Stimulated activated CD8-positive, alpha-beta memory T cell treated with anti-CD3 and anti-CD28 coated beads, Interleukin-7, amount 100 ng/mL, for 4 hours (primary cell): ENCODE data around the gene CHKA.

ENCODE experiments used
- DNase-seq, 2 donors: peaks; one replicate each; pipeline ENCODE4 v3.0.0-alpha.2; 2020; ENCODE audit warnings: low read depth in 2 of 2

The CHKA gene

GRCh38 chr11:68014157-68014946 is 106.8 kb downstream of the CHKA start:
- DNase-seq = no peak

- no peak for DNase-seq
Observed at GRCh38 chr11:68013611-68014156, 107.5 kb downstream of the CHKA start.

- DNase-seq = no peak
Observed at GRCh38 chr11:68012843-68013610, 108.2 kb downstream of the CHKA start.

- no peak for DNase-seq
Observed at GRCh38 chr11:68012044-68012842, 108.9 kb downstream of the CHKA start.

GRCh38 chr11:68011051-68011943 is 109.9 kb downstream of the CHKA start:
- no peak for DNase-seq

GRCh38 chr11:68010090-68011041 is 110.8 kb downstream of the CHKA start, which contains the start of gene ALDH3B1:
Gene ALDH3B1, plus strand, starts transcription at chr11:68010327. Its CDS starts 4,971 bp downstream, at chr11:68015298.
- DNase-seq = no peak

- DNase-seq = no peak
Observed at GRCh38 chr11:68009391-68010089, 111.6 kb downstream of the CHKA start.

GRCh38 chr11:68008381-68009337 is 112.5 kb downstream of the CHKA start:
- DNase-seq = no peak

GRCh38 chr11:68007498-68008380 is 113.4 kb downstream of the CHKA start:
- DNase-seq = no peak

- DNase-seq = no peak
Observed at GRCh38 chr11:68006606-68007166, 114.5 kb downstream of the CHKA start.

GRCh38 chr11:68004551-68005335 is 116.4 kb downstream of the CHKA start:
- DNase-seq = no peak

GRCh38 chr11:68003846-68004550 is 117.2 kb downstream of the CHKA start, which contains the start of gene UNC93B1:
Gene UNC93B1, minus strand, starts transcription at chr11:68004097. Its CDS starts 54 bp downstream, at chr11:68004043.
- peak; percentile 56 to 75 for DNase-seq

- peak; percentile 26 to 56 for DNase-seq
Observed at GRCh38 chr11:68002938-68003845, 118.0 kb downstream of the CHKA start.
